GM21825 (cell line): ENCODE data around the gene TMEM225.
"Not testable (repeated sequence)": the region's sequence is repeated elsewhere in the genome, so short reads cannot be mapped to it uniquely, and the experiment has no call there.

Experiments
- ATAC-seq: cut with Tn5 transposase; IDR thresholded peaks from one replicate; pipeline ENCODE4 v1.9.1; 2021; ENCODE audit warnings: mild to moderate bottlenecking, moderate library complexity; ENCODE audit not compliant: unreplicated experiment

The TMEM225 gene

DNA sequence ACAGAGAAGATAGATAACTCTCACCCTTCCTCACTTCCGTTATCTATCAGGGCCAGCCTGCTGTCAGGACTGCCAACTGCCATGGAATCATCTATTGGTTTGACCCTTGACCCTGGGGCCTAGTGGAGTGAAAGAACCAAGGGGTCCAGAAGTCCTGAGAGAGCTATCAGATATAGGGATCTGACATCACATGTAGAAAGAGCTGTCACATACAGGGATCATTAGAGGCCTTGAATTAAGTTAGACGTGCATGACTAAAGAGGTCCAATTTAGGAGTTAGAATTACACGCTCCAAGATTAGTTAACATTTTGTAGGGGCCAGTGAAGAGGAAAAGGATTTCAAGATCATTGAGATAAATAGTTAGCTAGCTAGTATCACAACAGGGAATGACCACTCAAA lies at the start of gene TMEM225:
Gene TMEM225 (minus strand): TSS at position 101 of the 400 bp plus-strand sequence. CDS start 245 bp downstream, outside the sequence.
- ATAC-seq: no peak

DNA sequence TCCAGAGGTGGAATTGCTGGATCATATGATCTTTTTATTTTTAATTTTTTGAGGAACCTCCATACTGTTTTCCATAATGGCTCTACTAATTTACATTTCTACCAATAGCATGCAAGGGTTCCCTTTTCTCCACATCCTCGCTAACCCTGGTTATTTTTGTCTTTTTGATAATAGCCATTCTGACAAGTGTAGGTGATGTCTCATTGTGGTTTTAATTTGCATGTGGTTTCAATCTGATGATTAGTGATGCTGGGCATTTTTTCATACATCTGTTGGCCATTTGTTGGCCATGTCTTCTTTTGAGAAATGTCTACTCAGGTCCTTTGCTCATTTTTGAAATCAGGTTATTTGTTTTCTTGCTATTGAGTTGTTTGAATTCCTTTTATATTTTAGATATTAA lies 38.6 kb upstream of the TMEM225 start:
- ATAC-seq: no peak

- ATAC-seq: no peak
Observed at GRCh38 chr11:123920943-123921342, 35.5 kb upstream of the TMEM225 start.

GRCh38 chr11:123905826-123906225 lies 20.4 kb upstream of the TMEM225 start:
- no peak for ATAC-seq

- ATAC-seq: no peak
Observed at GRCh38 chr11:123904932-123905331, 19.5 kb upstream of the TMEM225 start.

GRCh38 chr11:123903932-123904331 lies 18.5 kb upstream of the TMEM225 start:
- ATAC-seq: peak; percentile 67

GRCh38 chr11:123901867-123902266 lies 16.4 kb upstream of the TMEM225 start, which contains the start of gene OR8D4:
Gene OR8D4, plus strand, starts transcription at chr11:123902167. Its CDS starts 4,265 bp downstream, at chr11:123906432.
- no peak for ATAC-seq

DNA sequence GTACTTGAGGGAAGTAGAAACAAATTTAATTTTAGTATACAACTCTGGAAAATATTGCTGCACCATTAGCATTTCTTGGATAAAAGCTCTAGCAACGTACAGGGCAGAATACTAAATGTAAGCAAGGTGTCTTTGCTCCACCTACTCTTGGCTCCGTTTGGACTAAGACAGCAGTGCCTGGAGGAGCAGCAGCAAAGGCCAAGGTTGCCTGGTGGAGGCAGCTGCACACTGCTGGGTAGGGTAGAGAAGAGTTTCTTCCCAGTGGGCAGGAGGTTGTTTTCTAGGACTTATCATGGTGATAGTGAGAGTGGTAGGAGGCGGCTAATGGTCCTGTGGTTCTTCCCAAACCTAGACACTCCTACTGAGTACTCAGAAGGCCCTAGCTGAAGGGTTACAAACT lies 14.3 kb upstream of the TMEM225 start:
- ATAC-seq: no peak

- ATAC-seq: no peak
Observed at GRCh38 chr11:123892031-123892430, 6.6 kb upstream of the TMEM225 start.

DNA sequence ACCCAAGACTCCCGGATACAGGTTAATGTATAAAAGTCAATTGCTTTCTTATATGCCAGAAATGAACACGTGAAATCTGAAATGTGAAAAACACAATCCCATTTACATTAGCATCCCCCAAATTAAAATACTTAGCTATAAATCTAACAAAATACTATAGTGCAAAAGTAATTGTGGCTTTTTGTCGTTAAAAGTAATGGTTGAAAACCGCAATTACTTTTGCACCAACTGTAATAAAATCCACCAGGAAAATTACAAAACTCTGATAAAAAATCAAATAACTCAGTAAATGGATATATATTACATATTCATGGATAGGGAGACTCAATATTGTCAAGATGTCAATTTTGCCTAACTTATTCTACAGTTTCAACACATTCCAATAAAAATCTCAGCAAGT lies 4.6 kb downstream of the TMEM225 start:
- ATAC-seq: no peak

DNA sequence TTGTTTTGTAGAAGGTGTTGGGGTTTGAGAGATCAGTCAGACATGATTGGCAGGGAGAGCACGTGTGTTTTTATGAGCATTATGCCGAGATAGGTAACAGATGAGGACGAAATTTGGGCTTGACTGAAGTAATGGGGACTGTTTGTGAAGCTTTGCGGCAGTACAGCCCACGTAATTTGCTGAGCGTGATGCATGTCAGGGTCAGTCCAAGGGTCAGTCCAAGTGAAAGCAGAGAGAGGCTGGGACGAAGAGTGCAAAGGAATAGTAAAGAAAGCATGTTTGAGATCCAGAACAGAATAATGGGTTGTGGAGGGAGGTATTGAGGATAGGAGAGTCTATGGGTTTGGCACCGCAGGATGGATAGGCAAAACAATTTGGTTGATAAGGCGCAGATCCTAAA lies 17.7 kb downstream of the TMEM225 start:
- not testable (repeated sequence) for ATAC-seq

- not testable (repeated sequence) for ATAC-seq
Observed at GRCh38 chr11:123865293-123865692, 20.2 kb downstream of the TMEM225 start.

DNA sequence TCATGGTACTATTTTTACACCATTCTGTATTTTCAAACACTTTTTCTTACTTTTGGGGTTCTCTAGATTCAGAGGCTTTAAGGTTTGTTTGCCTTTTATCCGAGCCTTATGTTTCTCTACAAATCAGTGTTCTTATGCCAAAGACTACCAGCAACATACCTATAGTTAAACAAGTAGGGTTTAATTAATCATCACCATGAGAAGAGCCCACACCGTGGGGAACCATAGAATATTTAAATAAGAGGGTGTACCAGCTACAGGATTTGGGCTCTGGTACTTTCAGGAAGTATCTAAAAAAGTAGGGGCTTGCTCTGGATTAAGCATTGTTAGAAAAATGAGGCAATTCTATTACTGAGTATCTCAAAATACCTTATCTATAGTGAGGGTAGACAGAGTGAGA lies 25.7 kb downstream of the TMEM225 start:
- ATAC-seq: no peak

GRCh38 chr11:123856444-123856843 lies 29.0 kb downstream of the TMEM225 start:
- ATAC-seq: no peak

- ATAC-seq: no peak
Observed at GRCh38 chr11:123853038-123853437, 32.4 kb downstream of the TMEM225 start.

DNA sequence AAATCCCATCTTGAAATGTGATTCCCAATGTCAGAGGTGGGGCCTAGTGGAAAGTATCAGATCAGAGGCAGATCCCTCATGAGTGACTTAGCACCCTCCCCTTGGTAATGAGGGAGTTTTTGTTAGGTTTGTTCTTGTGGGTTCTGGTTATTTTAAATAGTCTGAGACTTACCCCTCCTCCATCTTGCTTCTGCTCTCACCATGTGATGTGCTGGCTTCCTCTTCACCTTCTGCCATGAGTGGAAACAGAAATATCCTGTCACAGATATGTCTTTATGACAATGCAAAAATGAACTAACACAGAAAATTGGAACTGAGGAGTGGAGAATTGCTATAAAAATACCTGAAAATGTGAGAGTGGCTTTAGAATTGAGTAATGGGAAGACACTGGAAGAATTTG lies 33.1 kb downstream of the TMEM225 start:
- no peak for ATAC-seq

GRCh38 chr11:123851110-123851509 lies 34.4 kb downstream of the TMEM225 start:
- ATAC-seq: no peak

GRCh38 chr11:123841174-123841573 lies 44.3 kb downstream of the TMEM225 start:
- no peak for ATAC-seq

- ATAC-seq: no peak
Observed at GRCh38 chr11:123839131-123839530, 46.3 kb downstream of the TMEM225 start.

DNA sequence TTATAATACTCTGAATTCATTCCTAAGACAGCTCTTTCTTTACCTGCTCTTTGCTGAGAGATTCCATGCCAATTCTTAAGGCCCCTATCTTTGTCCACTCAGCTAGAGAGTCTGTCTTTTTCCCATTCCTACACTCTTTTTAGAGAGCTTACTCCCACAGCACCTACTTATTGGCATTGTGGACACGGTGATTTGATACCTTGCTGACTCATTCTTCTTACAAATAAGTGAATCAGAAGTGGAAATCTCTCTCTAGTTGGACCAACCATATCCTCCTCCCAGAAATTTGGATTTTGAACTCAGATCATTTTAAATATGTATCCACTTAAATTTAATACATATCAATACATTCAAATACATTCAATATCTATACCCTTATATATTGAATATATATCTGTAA lies 46.8 kb downstream of the TMEM225 start:
- ATAC-seq: no peak

GRCh38 chr11:123838199-123838598 lies 47.3 kb downstream of the TMEM225 start:
- no peak for ATAC-seq

DNA sequence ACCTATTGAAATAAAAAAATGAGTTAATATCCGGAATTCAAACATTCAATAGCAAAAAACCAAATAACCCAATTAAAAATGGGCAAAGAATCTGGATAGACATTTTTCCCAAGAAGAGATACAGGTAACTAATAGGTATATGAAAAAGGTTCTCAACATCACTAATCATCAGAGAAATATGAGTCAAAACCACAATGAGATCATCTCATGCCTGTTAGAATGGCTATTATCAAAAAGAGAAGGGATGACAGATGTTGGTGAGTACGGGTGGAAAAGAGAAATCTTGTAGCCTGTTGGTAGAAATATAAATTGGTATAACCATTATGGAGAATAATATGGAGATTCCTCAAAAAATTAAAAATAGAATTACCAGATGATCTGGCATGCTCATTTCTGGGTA lies 52.4 kb downstream of the TMEM225 start:
- ATAC-seq: no peak
